HL-60 (cell line): ENCODE measurements around the gene LRIT2.

Source experiments
- DNase-seq, 2 experiments: peaks; one replicate each; pipeline ENCODE4 v3.0.0-alpha.2; 2010 to 2020; ENCODE audit warnings: low read depth in 1 of 2, low spot score in 1 of 2
- H3K27ac ChIP-seq: fragments of 250-450 bp; sonication (Bioruptor Pico); replicated peaks from 2 replicates; pipeline ENCODE4 v1.5.1; 2020; ENCODE audit warnings: mild to moderate bottlenecking, moderate library complexity
- H3K27me3 ChIP-seq: fragments of 250-450 bp; sonication (Bioruptor Pico); 2 replicates; pipeline ENCODE4 v1.5.1; 2021; ENCODE audit warnings: mild to moderate bottlenecking, moderate library complexity; ENCODE audit not compliant: insufficient read depth, poor library complexity, severe bottlenecking
- H3K4me3 ChIP-seq: replicated peaks from 2 replicates; pipeline ENCODE4 v1.5.1; 2011; ENCODE audit warnings: mild to moderate bottlenecking, control low read depth, low read length; ENCODE audit not compliant: insufficient read depth
- CTCF ChIP-seq: IDR thresholded peaks from one replicate; pipeline ENCODE4 v1.5.1; 2011; ENCODE audit warnings: low read length, control low read depth, inconsistent platforms; ENCODE audit not compliant: insufficient read depth
- GABPA ChIP-seq: IDR thresholded peaks from 2 replicates; pipeline ENCODE4 v1.6.1; 2012; ENCODE audit warnings: low read depth
- POLR2AphosphoS5 ChIP-seq: IDR thresholded peaks from 2 replicates; pipeline ENCODE4 v1.6.1; 2012; ENCODE audit warnings: low read depth
- REST ChIP-seq: IDR thresholded peaks from 2 replicates; pipeline ENCODE4 v1.6.1; 2012; ENCODE audit warnings: low read depth; ENCODE audit not compliant: insufficient replicate concordance
- SPI1 ChIP-seq: IDR thresholded peaks from 2 replicates; pipeline ENCODE4 v1.6.1; 2012; ENCODE audit warnings: low read depth, mild to moderate bottlenecking, borderline replicate concordance

Gene LRIT2

GRCh38 chr10:84264611-84265141 is 39.3 kb upstream of the LRIT2 start:
- no peak overlapping the region for H3K27ac ChIP-seq
- no peaks in the 10 kb centered on the region for H3K27me3 ChIP-seq
- TF ChIP-seq CTCF (peak; percentile 91), GABPA (no peak)
- peak; percentile 1 to 41 for DNase-seq
- H3K4me3 ChIP-seq: no peak overlapping the region

GRCh38 chr10:84263716-84264115 is 38.4 kb upstream of the LRIT2 start:
- H3K4me3 ChIP-seq: no peak overlapping the region
- no peak overlapping the region for H3K27ac ChIP-seq
- no peak for DNase-seq
- TF ChIP-seq POLR2AphosphoS5: no peak
- TF ChIP-seq CTCF: no peak
- no peak for TF ChIP-seq SPI1
- TF ChIP-seq REST: no peak
- TF ChIP-seq GABPA: no peak
- no peaks in the 10 kb centered on the region for H3K27me3 ChIP-seq

DNA sequence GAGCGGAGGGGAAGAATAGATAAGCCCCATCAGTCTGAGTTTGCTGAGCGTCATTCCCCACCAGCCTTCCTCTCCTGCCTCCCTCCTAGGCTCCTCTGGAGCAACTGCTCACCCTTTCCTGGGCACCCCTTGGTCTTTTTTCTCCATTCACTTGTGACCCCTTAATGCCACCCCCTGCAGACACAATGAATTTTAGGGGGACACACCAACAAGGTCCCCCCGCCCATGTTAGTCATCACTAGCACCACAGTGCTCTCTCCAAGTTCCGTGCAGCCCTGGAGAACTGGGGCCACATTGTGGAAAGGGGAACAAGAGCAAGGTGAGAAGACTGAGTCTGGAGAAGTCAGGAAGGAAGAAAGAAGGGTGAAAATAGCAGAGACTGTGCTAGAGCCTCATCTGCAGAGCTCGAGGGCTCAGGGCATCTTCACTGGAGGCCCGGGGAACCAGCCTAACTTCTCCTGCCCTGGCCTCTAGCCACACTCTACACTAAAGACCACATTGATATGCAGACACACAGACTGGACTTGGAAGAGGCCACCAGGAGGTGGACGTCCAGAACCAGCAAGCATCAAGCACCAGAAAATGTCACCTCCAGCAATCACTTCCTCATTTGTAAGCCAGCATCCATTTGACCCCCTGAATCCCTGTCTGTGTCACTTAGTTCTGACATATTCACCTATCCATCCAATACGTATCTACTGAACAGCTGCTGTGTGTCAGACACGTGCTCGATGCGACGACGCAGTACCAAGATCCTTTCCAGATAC is 37.0 kb upstream of the LRIT2 start:
- Histone ChIP-seq H3K27me3 (no peaks in the 10 kb centered on the region), H3K4me3 (no peak overlapping the region), H3K27ac (no peak overlapping the region)
- no peak for TF ChIP-seq GABPA
- peak; percentile 77 for TF ChIP-seq SPI1
- TF ChIP-seq POLR2AphosphoS5: no peak
- DNase-seq: no peak

GRCh38 chr10:84261236-84261915 is 36.0 kb upstream of the LRIT2 start:
- H3K27ac ChIP-seq: no peak overlapping the region
- no peak overlapping the region for H3K4me3 ChIP-seq
- H3K27me3 ChIP-seq: no peaks in the 10 kb centered on the region
- TF ChIP-seq GABPA: no peak
- TF ChIP-seq POLR2AphosphoS5: no peak
- TF ChIP-seq SPI1: no peak
- no peak for TF ChIP-seq REST
- no peak for DNase-seq
